Mesodermal cell (in vitro differentiated cells): ENCODE measurements around the gene KDM4B.
"Not testable (repeated sequence)": the region's sequence is repeated elsewhere in the genome, so short reads cannot be mapped to it uniquely, and the experiment has no call there.

Experiments
- H3K27ac ChIP-seq: 2 replicates; pipeline ENCODE4 v1.7.0; 2013; ENCODE audit warnings: mild to moderate bottlenecking, low read depth, low read length, moderate library complexity; ENCODE audit not compliant: severe bottlenecking
- H3K36me3 ChIP-seq: 2 replicates; pipeline ENCODE4 v1.7.1; 2013; ENCODE audit warnings: mild to moderate bottlenecking, low read length, moderate library complexity; ENCODE audit not compliant: control insufficient read depth, insufficient read depth
- H3K4me1 ChIP-seq: one replicate; pipeline ENCODE4 v1.7.1; 2013; ENCODE audit warnings: mild to moderate bottlenecking, low read length; ENCODE audit not compliant: insufficient read depth, control insufficient read depth, poor library complexity, severe bottlenecking
- H3K4me3 ChIP-seq: 2 replicates; pipeline ENCODE4 v1.7.0; 2013; ENCODE audit warnings: low read length, control low read depth, mild to moderate bottlenecking; ENCODE audit not compliant: insufficient read depth, poor library complexity, severe bottlenecking; ENCODE audit errors: extremely low read depth
- H3K9me3 ChIP-seq: 2 replicates; pipeline ENCODE4 v1.7.1; 2013; ENCODE audit warnings: mild to moderate bottlenecking, low read length, moderate library complexity; ENCODE audit not compliant: control insufficient read depth
- WGBS, 2 experiments: methylation state at CpG; one replicate each; pipeline ENCODE4 v1.1.5; 2013; ENCODE audit warnings: missing lambda C conversion rate in 2 of 2; ENCODE audit not compliant: insufficient coverage in 2 of 2; 5-methylcytosine and 5-hydroxymethylcytosine counted together

The KDM4B gene

DNA sequence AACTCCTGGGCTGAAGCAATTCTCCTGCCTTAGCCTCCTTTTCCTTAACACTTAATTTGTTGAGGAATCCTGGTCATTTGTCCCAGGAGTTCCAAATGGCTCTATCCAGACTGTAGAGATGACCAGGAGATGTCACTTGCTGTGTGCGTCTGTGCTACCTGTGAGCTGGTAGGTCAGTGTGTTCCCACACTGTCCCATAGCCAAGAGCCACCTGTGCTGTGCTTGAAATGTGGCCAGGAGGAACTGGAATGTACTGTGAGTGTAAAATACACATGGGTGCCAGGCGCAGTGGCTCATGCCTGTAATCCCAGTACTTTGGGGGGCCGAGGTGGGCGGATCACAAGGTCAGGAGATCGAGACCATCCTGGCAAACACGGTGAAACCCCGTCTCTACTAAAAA lies 29.4 kb upstream of the KDM4B start:
- Histone ChIP-seq H3K9me3 (no peaks in the 10 kb centered on the region), H3K4me1 (no peaks in the 10 kb centered on the region), H3K4me3 (no peak overlapping the region), H3K36me3 (peaks cover 89% of the 10 kb centered on the region), H3K27ac (no peak overlapping the region)
- 90 to 100% methylated on average over 2 of the region's 7 CpGs for WGBS, 2 experiments

DNA sequence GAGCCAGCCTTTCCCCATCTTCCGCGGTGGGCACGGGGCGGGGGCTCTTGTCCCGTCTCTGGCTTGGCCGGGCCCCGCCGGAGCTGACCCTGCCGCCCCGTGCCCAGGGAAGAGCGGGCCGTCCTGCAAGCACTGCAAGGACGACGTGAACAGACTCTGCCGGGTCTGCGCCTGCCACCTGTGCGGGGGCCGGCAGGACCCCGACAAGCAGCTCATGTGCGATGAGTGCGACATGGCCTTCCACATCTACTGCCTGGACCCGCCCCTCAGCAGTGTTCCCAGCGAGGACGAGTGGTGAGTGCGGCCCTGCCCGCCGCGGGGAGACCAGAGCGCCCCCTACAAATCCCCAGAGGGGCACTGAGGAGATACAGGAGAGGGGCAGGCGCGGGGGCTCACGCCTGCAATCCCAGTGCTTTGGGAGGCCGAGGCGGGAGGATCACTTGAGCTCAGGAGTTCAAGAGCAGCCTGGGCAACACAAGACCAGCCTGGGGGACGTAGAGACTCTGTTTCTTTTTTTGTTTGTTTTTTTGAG lies 27.2 kb upstream of the KDM4B start:
- H3K27ac ChIP-seq, H3K9me3 ChIP-seq, H3K4me1 ChIP-seq, H3K4me3 ChIP-seq: not testable (repeated sequence)
- H3K36me3 ChIP-seq: peaks cover 89% of the 10 kb centered on the region
- WGBS, 2 experiments: 98 to 99% methylated on average over 24 to 25 of the region's 35 CpGs

DNA sequence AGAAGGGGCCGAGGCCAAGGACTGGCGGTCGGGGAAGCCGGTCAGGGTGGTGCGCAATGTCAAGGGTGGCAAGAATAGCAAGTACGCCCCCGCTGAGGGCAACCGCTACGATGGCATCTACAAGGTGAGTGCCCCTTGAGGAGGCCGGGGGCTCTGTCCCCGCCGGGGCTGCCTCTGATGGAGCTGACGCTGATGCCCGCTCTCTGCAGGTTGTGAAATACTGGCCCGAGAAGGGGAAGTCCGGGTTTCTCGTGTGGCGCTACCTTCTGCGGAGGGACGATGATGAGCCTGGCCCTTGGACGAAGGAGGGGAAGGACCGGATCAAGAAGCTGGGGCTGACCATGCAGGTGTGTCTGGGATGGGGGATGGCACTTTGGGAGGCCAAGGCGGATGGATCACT lies 18.3 kb upstream of the KDM4B start:
- not testable (repeated sequence) for H3K4me1 ChIP-seq, H3K4me3 ChIP-seq, H3K27ac ChIP-seq, H3K9me3 ChIP-seq
- H3K36me3 ChIP-seq: peaks cover 96% of the 10 kb centered on the region
- WGBS, 2 experiments: 86 to 90% methylated on average over 8 to 12 of the region's 23 CpGs

DNA sequence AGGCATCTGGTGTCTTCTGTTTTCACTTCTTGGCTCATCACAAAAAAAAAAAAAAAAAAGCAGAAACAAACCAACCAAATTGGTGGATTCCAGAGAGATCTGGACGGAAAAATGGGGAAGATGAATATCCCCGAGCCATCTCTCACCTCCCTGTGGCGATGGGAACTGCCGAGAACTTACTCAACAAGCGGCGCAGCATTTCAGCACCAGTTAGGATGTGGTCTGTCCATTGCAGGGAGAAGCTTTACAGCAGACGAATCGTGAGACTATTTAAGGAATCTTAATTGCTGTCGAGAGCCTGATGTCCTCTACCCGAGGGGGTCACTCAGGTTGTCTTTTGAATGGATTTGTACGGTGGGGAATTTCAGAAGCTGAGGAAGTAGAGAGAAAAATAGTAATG lies 17.3 kb upstream of the KDM4B start:
- H3K4me1 ChIP-seq: no peaks in the 10 kb centered on the region
- H3K36me3 ChIP-seq: peaks cover 95% of the 10 kb centered on the region
- H3K27ac ChIP-seq: no peak overlapping the region
- H3K4me3 ChIP-seq: no peak overlapping the region
- WGBS, 2 experiments: 94 to 95% methylated on average over 9 to 11 of the region's 11 CpGs
- no peaks in the 10 kb centered on the region for H3K9me3 ChIP-seq

DNA sequence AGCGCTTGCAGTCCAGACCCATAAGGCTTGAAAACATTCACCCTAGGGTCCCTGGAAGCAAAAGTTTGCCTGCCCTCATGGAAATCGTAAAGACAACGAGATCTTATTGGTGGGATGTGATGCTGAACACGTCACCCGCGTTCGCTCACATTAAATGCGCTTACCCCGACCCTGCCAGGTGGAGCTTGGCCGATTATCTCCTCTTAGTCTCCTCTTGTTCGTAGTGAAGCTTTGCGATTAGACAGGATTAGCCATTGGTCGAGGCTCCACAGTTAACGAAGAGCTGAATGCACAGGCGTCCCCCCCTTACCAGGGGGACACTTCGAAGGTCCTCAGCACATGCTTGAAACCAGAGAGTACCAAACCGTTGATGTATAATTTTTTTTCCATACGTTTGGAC lies 16.0 kb upstream of the KDM4B start:
- Histone ChIP-seq H3K9me3 (no peaks in the 10 kb centered on the region), H3K36me3 (peaks cover 92% of the 10 kb centered on the region), H3K4me3 (no peak overlapping the region), H3K27ac (no peak overlapping the region), H3K4me1 (no peaks in the 10 kb centered on the region)
- WGBS, 2 experiments: 95% methylated on average over 15 of the region's 18 CpGs

DNA sequence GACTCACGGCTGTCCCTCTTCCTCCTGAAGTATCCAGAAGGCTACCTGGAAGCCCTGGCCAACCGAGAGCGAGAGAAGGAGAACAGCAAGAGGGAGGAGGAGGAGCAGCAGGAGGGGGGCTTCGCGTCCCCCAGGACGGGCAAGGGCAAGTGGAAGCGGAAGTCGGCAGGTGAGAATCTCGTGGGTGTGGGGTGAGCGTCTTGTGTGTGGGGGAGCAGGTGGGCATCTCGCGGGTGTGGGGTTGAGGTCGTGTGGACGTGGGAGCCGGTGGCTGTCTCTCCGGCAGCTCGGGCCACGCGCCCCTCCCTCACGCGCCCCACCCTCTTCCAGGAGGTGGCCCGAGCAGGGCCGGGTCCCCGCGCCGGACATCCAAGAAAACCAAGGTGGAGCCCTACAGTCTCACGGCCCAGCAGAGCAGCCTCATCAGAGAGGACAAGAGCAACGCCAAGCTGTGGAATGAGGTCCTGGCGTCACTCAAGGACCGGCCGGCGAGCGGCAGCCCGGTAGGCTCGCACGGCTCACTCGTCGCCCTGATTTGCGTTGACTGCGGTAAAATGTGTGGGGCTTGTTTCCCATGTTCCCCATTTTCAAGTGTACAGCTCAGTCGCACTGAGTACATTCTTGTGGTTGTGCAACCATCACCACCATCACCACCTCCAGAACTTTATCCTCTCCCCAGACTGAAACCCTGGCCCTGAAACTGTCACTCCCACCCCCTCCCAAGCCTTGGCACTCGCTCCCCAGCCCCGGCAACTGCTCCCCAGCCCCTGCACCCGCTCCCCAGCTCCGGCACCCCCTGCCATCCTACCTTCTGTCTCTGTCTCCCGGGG lies 14.4 kb upstream of the KDM4B start:
- not testable (repeated sequence) for H3K4me3 ChIP-seq, H3K9me3 ChIP-seq, H3K27ac ChIP-seq, H3K4me1 ChIP-seq
- peaks cover 92% of the 10 kb centered on the region for H3K36me3 ChIP-seq
- WGBS, 2 experiments: 97 to 99% methylated on average over 26 to 27 of the region's 46 CpGs

DNA sequence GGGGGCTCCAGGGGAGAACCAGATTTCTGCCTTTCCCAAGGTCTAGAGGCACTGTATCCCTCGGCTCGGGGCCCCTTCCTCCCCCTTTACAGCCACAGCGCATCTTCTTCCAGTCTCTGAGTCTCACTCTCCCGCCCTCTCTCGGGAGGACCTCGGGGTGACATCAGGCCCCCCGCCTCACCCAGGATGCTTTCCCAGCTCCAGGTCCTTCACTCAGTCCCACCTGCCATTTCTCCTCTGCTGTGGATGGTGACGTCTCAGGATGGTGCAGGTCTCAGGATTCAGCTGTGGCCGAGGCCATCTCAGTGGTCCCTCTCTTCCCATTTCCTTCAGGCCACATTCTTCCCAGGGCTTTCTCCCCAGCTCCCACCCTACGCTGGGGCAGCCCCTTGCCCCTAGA lies 13.6 kb upstream of the KDM4B start:
- Histone ChIP-seq H3K9me3 (no peaks in the 10 kb centered on the region), H3K27ac (no peak overlapping the region), H3K4me3 (no peak overlapping the region), H3K36me3 (peaks cover 93% of the 10 kb centered on the region), H3K4me1 (no peaks in the 10 kb centered on the region)
- WGBS, 2 experiments: 97 to 100% methylated on average over 8 to 10 of the region's 10 CpGs

DNA sequence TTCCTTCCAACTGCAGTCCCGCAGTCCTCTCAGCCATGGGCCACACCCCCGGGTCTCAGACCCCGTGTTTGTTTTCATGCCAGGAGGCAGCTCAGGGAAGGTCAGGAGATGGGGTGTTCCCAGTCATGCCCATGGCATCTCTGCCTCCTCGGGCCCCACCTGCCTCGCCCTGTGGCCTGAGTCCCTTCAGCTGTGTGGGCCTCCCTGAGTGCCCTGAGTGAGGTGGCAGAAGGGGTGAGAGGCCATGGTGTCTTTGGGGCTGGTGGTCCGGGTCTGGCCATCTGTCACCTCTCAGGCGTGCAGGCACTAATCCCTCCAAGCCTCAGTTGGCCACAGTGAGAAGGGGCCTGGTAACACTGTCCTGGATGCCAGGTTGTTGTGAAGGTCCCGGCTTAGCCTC lies 10.9 kb upstream of the KDM4B start:
- H3K36me3 ChIP-seq: peaks cover 81% of the 10 kb centered on the region
- 98% methylated on average over 8 of the region's 8 CpGs for WGBS, 2 experiments
- H3K27ac ChIP-seq: no peak overlapping the region
- no peak overlapping the region for H3K4me3 ChIP-seq
- H3K9me3 ChIP-seq: no peaks in the 10 kb centered on the region
- H3K4me1 ChIP-seq: no peaks in the 10 kb centered on the region

DNA sequence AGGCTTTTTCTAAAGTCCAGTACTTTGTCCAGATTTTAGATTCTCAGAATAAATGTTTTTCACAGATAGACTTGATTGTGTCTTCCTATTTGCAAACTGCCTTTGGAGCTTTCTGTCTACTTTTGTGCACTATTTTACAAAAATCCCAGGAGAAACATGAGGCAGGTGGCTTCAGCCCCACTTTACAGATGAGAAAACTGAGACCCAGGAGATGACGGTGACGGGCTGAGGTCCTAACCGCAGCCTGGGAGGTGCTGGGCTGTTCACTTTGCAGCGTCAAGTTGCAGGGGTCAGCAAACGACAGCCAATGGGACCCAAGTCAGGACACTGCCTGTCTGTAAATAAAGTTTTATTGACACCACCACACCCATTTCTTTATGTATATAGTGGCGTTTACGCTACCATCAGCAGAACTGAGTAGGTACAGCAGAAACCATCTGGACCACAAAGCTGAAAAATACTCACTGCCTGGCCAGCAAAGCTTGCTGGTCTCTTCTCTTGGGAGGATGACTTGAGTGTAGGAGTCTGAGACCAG lies 6.8 kb upstream of the KDM4B start:
- H3K9me3 ChIP-seq: no peaks in the 10 kb centered on the region
- H3K36me3 ChIP-seq: peaks cover 59% of the 10 kb centered on the region
- H3K4me3 ChIP-seq: no peak overlapping the region
- no peaks in the 10 kb centered on the region for H3K4me1 ChIP-seq
- H3K27ac ChIP-seq: no peak overlapping the region
- WGBS, 2 experiments: 100% methylated on average over 5 to 7 of the region's 7 CpGs

DNA sequence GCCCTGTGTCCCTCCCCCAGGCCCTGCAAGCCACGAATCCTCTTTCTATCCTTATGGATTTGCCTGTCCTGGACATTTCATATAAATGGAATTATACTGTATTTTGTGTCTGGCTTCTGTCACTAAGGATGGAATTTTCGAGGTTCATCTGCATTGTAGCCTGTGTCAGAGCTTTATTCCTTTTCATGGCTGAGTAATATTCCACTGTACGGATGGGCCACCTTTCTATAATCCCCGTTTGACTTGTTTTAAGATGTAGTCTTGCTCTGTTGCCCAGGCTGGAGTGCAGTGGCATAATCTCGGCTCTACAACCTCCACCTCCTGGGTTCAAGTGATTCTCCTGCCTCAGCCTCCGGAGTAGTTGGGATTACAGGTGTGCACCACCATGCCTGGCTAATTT lies 3.9 kb upstream of the KDM4B start:
- WGBS, 2 experiments: 98 to 100% methylated on average over 4 to 5 of the region's 6 CpGs
- H3K27ac ChIP-seq: no peak overlapping the region
- H3K9me3 ChIP-seq: no peaks in the 10 kb centered on the region
- H3K4me3 ChIP-seq: no peak overlapping the region
- peaks cover 3% of the 10 kb centered on the region for H3K4me1 ChIP-seq
- peaks cover 34% of the 10 kb centered on the region for H3K36me3 ChIP-seq

DNA sequence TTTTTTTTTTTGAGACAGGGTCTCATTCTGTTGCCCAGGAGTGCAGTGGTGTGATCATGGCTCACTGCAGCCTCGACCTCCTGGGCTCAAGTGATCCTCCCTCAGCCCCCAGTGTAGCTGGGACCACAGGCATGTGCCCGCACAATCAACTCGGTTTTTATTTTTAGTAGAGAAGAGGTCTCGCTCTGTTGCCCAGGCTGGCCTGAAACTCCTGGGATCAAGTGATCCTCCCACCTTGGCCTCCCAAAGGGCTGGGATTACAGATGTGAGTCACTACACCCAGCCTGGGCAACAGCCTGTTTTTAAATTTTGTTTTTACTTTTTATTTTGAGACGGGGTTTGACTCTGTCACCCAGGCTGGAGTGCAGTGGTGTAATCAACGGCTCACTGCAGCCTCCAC lies 2.3 kb upstream of the KDM4B start:
- WGBS, 2 experiments: 84 to 95% methylated on average over 3 to 5 of the region's 6 CpGs
- H3K4me3 ChIP-seq: no peak overlapping the region
- H3K4me1 ChIP-seq: peaks cover 16% of the 10 kb centered on the region
- H3K36me3 ChIP-seq: peaks cover 29% of the 10 kb centered on the region
- no peak overlapping the region for H3K27ac ChIP-seq
- H3K9me3 ChIP-seq: no peaks in the 10 kb centered on the region
